HG03354 (cell line): ENCODE results near the gene STXBP2.
"Not testable (repeated sequence)": the region's sequence is repeated elsewhere in the genome, so short reads cannot be mapped to it uniquely, and the experiment has no call there.

Experiments used
- ATAC-seq: cut with Tn5 transposase; IDR thresholded peaks from one replicate; pipeline ENCODE4 v1.9.1; 2021; ENCODE audit warnings: mild to moderate bottlenecking; ENCODE audit not compliant: unreplicated experiment, poor library complexity, severe bottlenecking

The STXBP2 gene

DNA sequence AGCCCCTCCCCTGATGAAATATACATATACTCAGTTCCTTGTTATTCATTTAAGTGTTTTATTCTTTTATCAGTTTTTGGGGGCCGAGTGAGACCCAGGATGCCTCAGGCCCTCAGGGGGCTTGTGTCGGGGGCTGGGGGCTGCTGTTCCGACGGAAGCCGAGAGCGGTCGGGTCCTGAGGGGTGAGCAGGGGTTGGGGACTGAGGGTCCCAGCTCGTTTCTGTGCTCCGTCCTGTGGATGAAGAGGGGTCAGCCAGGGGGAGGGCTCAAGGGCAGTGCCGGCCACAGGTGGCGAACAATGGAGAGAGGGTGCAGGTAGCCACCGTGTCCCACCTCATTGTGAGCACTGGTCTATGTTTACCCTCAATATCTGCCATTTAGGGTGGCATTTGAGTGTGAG is 5.3 kb upstream of the STXBP2 start:
- no peak for ATAC-seq

DNA sequence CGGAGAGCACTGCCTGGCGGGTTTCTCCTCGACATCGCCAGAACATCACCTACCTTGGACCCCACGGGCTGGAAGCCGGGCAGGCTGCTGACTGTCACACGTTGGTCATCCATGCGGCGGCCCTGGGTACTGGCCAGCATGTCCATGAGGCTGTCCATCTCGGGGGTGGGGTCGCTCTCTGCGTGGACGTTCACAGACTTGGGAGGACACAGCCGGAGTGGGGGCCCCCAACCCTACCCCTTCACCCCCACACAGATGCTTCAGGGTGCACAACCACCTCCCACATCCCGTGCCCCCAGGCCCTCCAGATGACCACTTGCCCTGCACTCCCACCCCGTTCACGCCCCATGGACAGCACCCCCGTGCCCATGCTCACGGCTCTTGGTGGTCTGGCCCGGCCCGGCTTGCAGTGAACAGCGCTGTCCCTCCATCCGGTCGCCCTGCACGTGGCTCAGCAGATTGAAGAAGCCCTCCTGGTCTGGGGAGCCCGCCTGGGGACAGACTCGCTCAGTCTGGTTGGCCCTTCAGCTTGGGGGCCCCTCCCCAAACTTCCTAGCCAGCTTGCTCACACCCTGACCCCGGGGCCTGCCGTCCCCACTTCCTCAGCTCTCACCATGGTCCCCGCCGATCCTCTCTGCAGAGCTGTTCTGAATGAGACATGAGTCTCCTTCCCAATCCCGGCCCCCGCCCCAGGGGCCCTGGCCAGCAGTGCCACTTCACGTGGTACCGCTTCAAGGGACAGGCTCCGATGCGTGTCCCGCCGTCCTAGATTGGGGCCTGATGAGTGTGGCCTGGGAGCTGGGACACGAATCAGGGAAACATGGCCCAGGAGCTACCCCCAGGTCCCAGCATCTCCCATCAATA is 4.3 kb upstream of the STXBP2 start:
- ATAC-seq, result no peak

DNA sequence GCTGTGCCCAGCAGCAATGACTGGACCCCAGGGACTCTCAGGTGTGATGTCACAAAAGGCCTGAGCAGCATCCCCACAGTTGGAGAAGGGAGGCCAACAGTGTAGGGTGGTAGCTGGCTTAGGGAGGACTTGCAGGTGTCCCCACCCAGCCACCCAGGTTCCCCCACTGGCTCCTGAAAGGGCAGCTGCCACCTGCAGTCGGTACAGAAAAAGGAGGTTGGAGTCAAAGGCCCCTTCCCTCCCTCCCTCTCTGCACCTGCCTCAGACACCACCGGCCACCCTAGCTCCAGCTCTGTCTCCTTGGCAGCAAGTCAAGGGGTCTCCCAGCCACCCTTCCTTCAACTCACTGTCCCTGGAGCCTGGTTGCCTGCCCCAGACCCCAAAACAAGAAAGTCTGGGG is 3.2 kb upstream of the STXBP2 start, which contains the start of gene PCP2:
Gene PCP2, minus strand, starts transcription at position 22 of the 400 bp plus-strand sequence. CDS start 262 bp downstream, outside the sequence.
- no peak for ATAC-seq

DNA sequence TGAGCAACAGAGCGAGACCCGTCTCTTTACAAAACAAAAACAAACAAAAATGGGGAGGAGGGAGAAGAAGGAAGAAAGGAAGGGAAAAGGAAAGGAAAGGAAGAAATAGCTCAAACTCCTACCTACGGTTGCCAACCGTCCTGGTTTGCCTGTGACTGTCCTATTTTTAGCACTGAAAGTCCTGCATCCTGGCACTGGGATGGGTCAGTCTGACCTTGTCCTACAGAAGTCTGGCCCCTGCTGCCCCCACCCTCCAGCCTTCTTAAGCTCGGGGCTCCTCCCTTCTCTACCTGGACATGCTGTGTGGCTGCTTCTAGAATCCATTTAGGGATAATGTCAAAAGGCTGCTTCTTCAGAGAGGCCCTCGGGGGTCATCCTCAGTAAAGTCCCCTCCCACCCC is 1.2 kb upstream of the STXBP2 start:
- ATAC-seq, result no peak

DNA sequence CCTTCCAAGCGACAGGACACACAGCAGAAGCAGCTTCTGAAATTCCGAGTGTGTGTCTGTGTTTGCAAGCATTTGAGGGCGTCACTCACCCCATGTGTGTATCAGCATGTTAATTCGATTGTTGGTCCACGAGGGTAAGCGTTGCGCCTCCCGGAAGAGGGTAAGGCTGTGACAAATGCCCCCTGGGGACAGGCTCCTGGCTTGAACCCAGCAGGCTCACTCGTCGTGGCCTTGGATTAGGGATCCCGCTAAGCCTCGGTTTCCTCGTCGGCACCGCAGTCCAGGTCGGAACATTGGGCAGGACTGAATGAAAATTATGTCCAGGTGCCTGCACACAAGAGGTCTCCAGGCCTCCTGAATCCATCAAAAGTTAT is 606 bp upstream of the STXBP2 start:
- no peak for ATAC-seq

DNA sequence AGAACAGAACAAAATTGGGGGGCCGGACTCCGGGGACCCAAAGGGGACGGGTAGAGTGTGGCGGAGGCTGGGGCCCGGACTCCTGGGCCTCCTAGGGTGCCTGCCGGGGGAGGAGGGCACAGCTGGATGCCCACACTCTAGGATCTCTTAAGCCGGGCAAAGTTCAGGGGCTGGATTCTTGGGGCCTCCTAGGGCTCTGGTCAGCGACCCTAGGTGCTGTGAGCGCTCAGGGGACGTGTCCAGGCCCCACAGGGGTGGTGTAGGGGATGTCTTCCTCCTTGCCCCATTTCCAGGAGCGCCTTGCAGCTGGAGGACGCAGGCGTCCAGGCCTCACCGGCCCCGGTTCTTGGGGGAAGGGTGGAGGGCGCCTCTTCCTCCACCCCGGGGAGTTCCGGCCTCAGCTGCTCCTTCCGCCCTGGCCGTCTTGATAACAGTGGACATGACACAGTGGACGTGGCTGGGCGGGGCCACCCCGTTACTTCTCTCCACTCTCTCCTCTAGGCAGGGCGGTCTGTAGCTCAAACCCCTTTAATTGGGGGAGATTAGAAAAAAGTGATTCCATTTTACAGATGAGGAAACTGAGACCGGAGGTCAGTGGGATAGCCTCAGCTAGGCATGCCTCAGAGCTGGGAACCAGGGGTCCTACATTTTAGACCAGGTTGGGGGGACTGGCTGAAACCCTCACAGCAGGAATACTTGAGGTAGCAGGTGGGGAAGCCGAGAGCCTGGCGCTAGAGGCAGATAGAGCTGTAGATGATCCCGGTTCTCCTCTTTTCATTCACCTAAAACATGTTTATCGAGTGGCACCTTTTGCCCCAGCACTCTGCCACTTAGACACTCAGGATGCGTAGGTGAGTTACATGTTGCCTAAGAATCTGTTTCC is 705 bp downstream of the STXBP2 start:
- ATAC-seq, result peak; percentile 26

DNA sequence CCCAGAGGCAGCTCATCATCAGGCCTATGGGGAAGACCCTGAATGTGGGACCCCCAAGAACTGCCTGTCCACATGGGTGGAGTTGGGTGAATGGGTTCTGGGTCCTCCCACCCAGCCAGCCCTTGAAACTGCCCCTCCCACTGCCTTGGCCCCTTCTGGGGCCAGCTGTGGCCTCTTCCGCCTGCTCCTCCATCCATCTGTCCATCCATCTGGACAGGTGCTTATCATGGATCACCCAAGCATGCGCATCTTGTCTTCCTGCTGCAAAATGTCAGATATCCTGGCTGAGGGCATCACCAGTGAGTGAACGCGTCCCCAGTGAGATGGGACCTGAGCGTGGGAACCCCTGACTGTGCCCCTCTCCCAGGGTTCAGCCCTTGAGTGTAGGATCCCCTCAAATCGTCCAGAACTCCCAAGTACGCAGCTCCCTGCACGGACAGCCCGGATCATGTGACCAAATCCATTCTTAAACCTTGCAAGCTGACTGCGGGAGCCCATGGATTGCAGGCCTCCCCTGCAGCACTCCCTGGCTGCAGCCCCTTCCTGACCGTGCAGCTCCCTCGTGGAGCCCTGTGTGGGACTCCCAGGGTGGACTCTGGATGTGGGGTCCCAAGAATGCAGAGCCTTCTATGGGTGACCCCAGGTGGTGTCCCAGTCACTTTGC is 2.0 kb downstream of the STXBP2 start:
- ATAC-seq, result no peak

DNA sequence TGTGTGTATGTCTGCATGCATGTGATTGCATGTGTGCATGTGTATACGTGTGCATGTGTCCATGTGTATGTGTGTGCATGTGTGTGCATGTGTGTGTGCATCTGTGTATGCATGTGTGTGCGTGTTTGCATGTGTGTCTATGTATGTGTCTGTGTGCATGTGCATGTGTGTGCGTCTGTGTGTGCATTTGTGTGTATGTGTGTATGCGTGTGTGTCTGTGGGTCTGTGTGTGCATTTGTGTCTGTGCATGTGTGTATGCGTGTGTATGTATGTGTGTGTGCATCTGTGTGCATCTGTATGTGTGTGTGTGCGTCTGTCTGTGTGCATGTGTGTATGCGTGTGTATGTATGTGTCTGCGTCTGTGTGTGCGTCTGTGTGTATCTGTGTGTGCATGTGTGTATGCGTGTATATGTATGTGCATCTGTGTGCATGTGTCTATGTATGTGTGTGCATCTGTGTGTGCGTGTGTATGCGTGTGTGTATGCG is 3.0 kb downstream of the STXBP2 start:
- no peak for ATAC-seq

DNA sequence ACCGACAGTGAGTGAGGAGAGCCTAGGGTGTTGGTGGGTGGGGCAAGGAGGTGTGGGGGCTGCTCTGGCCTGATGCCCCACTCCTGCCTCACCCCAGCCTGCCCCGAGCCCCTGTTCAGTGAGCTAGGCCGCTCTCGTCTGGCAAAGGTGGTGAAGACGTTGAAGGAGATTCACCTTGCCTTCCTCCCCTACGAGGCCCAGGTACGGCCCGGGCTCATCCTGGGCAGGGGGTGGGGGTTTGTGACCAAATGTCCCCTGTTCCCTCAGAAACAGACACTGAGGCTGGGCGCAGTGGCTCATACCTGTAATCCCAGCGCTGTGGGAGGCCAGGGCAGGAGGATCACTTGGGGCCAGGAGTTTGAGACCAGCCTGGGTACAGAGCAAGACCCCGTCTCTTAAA is 3.9 kb downstream of the STXBP2 start:
- ATAC-seq, result no peak

DNA sequence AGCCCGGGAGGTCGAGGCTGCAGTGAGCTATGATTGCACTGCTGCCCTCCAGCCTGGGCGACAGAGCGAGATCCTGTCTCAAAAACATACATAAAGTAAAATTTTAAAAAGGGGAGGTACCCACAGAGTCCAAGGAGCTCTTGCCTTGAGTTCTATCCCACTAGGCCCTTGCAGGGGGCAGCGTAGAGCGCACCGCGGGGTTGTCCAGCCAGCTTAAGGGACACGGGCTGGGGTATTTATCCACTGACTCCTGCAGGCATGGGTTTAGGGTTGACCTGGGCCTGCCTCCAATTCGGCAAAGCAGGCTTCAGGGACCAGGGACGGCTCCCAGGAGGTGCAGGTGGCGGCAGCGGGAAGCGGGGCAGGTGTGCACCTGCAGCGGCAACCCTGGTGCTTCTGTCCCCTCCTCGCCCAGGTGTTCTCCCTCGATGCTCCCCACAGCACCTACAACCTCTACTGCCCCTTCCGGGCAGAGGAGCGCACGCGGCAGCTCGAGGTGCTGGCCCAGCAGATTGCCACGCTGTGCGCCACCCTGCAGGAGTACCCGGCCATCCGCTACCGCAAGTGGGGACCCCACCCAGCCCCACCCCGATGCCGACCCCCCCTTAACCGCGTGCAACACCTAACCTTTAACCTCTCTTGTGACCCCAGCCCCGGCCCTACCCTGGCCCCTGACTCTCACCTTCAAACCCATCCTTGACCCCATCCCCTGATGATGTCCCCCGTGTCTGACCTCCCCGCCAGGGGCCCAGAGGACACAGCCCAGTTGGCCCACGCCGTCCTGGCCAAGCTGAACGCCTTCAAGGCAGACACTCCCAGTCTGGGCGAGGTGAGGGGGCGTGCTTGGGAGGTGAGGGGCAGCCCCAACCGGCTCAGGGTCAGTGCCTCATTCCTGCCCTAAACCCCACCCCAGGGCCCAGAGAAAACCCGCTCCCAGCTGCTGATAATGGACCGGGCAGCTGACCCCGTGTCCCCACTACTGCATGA is 4.7 kb downstream of the STXBP2 start:
- ATAC-seq, result no peak

DNA sequence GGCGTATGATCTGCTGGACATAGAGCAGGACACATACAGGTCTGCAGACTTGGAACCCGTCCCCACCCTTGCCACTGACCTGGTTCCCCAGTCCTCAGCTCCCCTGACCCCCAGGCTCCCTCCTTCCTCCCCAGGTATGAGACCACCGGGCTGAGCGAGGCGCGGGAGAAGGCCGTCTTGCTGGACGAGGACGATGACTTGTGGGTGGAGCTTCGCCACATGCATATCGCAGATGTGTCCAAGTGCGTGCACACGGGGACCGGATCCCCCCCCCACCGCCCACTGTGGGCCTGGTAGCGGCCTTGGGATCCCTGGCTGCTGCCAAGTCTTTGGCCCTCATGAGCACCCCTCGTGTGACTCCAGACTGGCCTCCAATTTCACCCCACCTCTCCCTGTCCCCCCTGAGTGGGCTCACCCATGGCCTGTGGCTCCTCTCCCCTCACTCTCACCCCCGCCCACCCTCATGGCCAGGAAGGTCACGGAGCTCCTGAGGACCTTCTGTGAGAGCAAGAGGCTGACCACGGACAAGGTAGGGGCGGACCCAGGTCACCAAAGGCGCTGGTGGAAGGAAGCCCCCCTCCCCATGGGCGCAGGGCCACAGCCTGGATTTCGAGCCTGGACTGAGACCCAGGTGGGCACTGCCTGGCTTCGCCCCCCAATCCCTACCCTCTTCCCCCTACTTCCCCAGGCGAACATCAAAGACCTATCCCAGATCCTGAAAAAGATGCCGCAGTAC is 5.6 kb downstream of the STXBP2 start:
- no peak for ATAC-seq

DNA sequence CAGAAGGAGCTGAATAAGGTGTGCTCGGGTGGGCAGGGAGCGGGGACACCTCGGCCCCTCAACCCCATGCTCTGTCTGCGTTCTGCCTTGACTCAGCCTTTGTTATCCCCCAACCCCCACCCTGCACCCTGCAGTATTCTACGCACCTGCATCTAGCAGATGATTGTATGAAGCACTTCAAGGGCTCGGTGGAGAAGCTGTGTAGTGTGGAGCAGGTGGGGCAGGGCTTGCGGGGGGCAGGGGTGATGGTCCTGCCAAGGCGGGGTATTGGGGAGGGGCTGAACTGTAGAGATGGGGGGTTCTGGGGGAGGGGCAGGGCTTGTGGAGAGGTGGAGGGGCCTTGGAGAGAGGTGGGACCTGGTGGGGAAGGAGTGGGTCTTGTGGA is 6.1 kb downstream of the STXBP2 start:
- no peak for ATAC-seq

DNA sequence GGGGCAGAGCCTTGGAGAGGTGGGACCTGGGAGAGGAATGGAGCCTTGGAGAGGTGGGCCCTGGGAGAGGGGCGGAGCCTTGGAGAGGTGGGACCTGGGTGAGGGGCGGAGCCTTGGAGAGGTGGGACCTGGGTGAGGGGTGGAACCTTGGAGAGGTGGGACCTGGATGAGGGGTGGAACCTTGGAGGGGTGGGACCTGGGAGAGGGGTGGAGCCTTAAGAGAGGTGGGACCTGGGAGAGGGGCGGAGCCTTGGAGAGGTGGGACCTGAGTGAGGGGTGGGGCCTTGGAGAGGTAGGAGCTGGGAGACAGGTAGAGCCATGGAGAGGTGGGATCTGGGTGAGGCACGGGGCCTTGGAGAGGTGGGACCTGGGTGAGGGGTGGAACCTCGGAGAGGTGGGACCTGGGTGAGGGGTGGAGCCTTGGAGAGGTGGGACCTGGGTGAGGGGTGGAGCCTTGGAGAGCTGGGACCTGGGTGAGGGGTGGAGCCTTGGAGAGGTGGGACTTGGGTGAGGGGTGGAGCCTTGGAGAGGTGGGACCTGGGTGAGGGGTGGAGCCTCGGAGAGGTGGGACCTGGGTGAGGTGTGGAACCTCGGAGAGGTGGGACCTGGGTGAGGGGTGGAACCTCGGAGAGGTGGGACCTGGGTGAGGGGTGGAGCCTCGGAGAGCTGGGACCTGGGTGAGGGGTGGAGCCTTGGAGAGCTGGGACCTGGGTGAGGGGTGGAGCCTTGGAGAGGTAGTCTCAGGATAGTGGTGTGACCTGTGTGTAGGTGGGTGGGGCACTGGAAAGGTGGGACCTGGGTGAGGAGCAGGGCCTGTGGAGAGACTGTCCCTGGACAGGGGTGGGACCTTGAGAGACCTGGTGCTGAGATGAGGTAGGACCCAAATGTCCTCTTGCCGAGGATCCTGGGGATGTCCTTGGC is 7.0 kb downstream of the STXBP2 start:
- not testable (repeated sequence) for ATAC-seq

DNA sequence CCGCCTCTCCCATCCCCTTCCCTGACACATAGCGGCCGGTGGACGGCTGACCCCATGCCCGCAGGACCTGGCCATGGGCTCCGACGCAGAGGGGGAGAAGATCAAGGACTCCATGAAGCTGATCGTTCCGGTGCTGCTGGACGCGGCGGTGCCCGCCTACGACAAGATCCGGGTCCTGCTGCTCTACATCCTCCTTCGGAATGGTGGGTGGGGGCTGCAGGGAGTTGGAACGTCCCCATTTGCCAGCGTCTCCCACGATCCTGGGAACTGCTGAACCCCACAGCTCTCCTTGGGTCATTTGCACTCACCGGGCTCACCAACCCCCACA is 7.6 kb downstream of the STXBP2 start:
- no peak for ATAC-seq

DNA sequence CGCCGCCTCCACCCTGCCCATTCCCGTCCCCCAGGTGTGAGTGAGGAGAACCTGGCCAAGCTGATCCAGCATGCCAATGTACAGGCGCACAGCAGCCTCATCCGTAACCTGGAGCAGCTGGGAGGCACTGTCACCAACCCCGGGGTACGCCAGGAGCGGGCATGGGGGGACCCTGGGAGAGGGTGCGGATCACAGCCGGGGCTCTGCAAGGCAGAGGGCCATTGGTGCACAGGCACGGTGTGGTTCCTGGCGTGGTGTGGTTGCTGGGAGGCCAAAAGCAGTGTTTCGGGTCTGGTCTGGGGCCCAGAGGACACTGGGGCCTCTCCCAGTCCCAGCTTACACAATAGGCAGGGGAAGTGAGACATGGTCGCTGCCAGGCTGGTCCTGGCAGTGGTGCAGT is 8.3 kb downstream of the STXBP2 start:
- no peak for ATAC-seq

DNA sequence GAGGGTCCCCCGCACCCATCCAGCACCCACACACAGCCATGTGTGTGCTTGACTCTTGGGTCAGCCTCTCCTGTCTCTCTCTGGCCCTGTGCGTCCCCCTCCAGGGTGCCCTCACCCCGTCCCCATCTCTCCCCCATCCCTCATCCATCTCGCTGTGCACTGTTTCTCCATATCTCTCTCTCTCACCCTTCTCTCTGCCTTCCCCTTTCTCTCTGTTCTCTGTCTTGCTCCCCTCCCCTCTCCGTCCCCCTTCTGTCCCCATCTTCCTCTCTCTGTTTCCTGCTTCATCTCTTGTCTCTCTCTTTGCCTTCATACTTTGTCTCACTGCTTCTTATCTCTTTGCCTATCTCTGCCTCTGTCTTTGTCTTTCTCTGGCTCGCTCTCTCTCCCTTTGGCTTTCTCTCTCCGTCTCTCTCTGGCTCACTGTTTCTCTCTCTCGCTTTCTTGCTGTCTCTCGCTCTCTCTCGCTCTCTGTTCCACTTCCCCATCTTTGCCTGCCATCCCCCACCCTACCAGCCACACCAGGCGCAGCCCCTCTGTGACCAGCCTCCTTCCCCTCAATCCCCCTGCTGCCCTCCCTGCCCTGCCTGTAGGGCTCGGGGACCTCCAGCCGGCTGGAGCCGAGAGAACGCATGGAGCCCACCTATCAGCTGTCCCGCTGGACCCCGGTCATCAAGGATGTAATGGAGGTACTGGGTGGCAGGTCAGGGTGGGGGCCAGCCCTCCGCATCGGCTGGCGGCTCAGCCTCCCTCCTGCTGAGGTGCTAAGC is 8.9 kb downstream of the STXBP2 start:
- no peak for ATAC-seq

DNA sequence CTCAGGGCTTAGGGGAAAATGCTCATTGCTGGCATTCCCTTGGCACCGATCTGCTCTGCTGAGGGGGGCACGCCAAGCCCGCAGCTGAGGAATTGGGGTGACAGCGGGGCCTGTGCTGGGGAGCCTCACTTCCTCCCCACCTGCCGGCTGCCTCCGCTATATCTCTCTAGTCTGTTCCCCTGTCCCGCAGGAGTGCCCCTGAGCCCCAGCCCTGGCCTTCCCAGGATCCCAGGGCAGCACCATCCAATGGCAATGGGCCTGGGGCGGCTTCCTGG is 9.5 kb downstream of the STXBP2 start:
- no peak for ATAC-seq
